B cell (primary cell): Measurements from ENCODE around the gene DCUN1D4. TPM values are rescaled to one million over a fixed set of nuclear protein-coding genes. Genes with fewer than 3 reads are reported as not detected.

Source experiments
- ATAC-seq: fragments of 200-7000 bp; cut with Tn5 transposase; one replicate; pipeline ENCODE4 v1.10.0; 2021; ENCODE audit warnings: low read depth, mild to moderate bottlenecking, moderate number of reproducible peaks, moderate library complexity
- CTCF ChIA-PET: fragments of 350-600 bp; sonication (Branson Sonifier 250); formaldehyde crosslinking; loops from one replicate; lab custom pipeline; 2021; ENCODE audit warnings: antibody characterized with exemption, inconsistent platforms; lab: Charles Lee
- POLR2A ChIA-PET: fragments of 350-600 bp; sonication (Branson Sonifier 250); formaldehyde crosslinking; loops from one replicate; lab custom pipeline; 2021; ENCODE audit warnings: antibody characterized with exemption; lab: Charles Lee
- DNase-seq: peaks from one replicate; pipeline ENCODE4 v3.0.0; 2013
- H2AFZ ChIP-seq: 2 replicates; pipeline ENCODE4 v1.6.1; 2012; ENCODE audit warnings: mild to moderate bottlenecking, low read depth, low read length; ENCODE audit not compliant: insufficient read depth, poor library complexity, severe bottlenecking
- H3K27ac ChIP-seq, 2 donors: 1 replicate in 1 of 2; 2 replicates in 1 of 2; pipeline ENCODE4 v1.5.1; 2012 to 2013; ENCODE audit warnings: low read length in 2 of 2, mild to moderate bottlenecking in 2 of 2, moderate library complexity in 1 of 2
- H3K27me3 ChIP-seq, 4 experiments: fragments of 200-600 bp in 1 of 4; sonication (generic) in 1 of 4; replicated peaks in 1 of 4; 1 replicate in 2 of 4; 2 replicates in 2 of 4; pipeline versions ENCODE4 v1.6.1 to v1.7.0; 2013 to 2016; ENCODE audit warnings: low read length in 3 of 4, mild to moderate bottlenecking in 2 of 4, mixed read lengths in 1 of 4, moderate library complexity in 1 of 4; ENCODE audit not compliant: insufficient read depth in 4 of 4, control insufficient read depth in 3 of 4; ENCODE audit errors: control extremely low read depth in 1 of 4
- H3K36me3 ChIP-seq, 2 experiments: replicated peaks in 1 of 2; 1 replicate in 1 of 2; 2 replicates in 1 of 2; pipeline versions ENCODE4 v1.6.1 to v1.7.1; 2013; ENCODE audit warnings: low read length in 1 of 2; ENCODE audit not compliant: insufficient read depth in 2 of 2, control insufficient read depth in 1 of 2; ENCODE audit errors: control extremely low read depth in 1 of 2, extremely low read depth in 1 of 2
- H3K4me1 ChIP-seq, 2 donors: fragments of 200-600 bp in 1 of 2; sonication (generic) in 1 of 2; 1 replicate in 1 of 2; 2 replicates in 1 of 2; pipeline versions ENCODE4 v1.5.1 to v1.6.1; 2013 to 2017; ENCODE audit warnings: low read length in 2 of 2; ENCODE audit not compliant: control insufficient read depth in 2 of 2, insufficient read depth in 2 of 2
- H3K4me2 ChIP-seq: replicated peaks from 2 replicates; pipeline ENCODE3; 2012; ENCODE audit warnings: mild to moderate bottlenecking, low read depth, low read length; ENCODE audit not compliant: poor library complexity, severe bottlenecking
- H3K4me3 ChIP-seq, 5 experiments: fragments of 200-600 bp in 1 of 5; sonication (generic) in 1 of 5; 1 replicate in 3 of 5; 2 replicates in 2 of 5; pipeline versions ENCODE4 v1.5.1 to v1.7.0; 2011 to 2016; ENCODE audit warnings: low read length in 4 of 5, mild to moderate bottlenecking in 4 of 5, low read depth in 2 of 5, control low read depth in 1 of 5, moderate library complexity in 1 of 5; ENCODE audit not compliant: insufficient read depth in 1 of 5; ENCODE audit errors: control extremely low read depth in 1 of 5, extremely low read depth in 1 of 5
- H3K79me2 ChIP-seq: fragments of 200-600 bp; sonication (generic); one replicate; pipeline ENCODE4 v1.6.0; 2016; ENCODE audit warnings: low read length; ENCODE audit not compliant: control insufficient read depth, insufficient read depth
- H3K9ac ChIP-seq: fragments of 200-600 bp; sonication (generic); 2 replicates; pipeline ENCODE4 v1.6.1; 2017; ENCODE audit warnings: mild to moderate bottlenecking, low read length, moderate library complexity
- H3K9me3 ChIP-seq, 3 donors: one replicate each; pipeline versions ENCODE4 v1.6.1 to v1.7.1; 2013; ENCODE audit warnings: low read length in 2 of 3; ENCODE audit not compliant: control insufficient read depth in 2 of 3, insufficient read depth in 1 of 3; ENCODE audit errors: control extremely low read depth in 1 of 3
- H4K20me1 ChIP-seq: 2 replicates; pipeline ENCODE4 v1.6.0; 2012; ENCODE audit warnings: mild to moderate bottlenecking, low read length; ENCODE audit not compliant: insufficient read depth, control insufficient read depth, poor library complexity, severe bottlenecking
- H3K27ac Mint-ChIP-seq: one replicate; pipeline ENCODE4 v1.8.0; 2021; ENCODE audit warnings: mixed read lengths
- H3K27me3 Mint-ChIP-seq: one replicate; pipeline ENCODE4 v1.8.0; 2021; ENCODE audit warnings: mixed read lengths
- H3K4me1 Mint-ChIP-seq: one replicate; pipeline ENCODE4 v1.8.0; 2021; ENCODE audit warnings: mixed read lengths
- H3K4me3 Mint-ChIP-seq: one replicate; pipeline ENCODE4 v1.8.0; 2021; ENCODE audit warnings: mixed read lengths
- H3K9me3 Mint-ChIP-seq: one replicate; pipeline ENCODE4 v1.8.0; 2022; ENCODE audit warnings: mixed read lengths; ENCODE audit not compliant: insufficient read depth
- EZH2 ChIP-seq: IDR thresholded peaks from 2 replicates; pipeline ENCODE4 v1.6.1; 2012; ENCODE audit warnings: borderline replicate concordance, low read depth, mild to moderate bottlenecking, moderate library complexity, low read length; ENCODE audit not compliant: insufficient read depth, poor library complexity, severe bottlenecking
- WGBS: methylation state at CpG from one replicate; pipeline ENCODE4 v1.1.5; 2013; ENCODE audit warnings: missing lambda C conversion rate; ENCODE audit not compliant: insufficient coverage; 5-methylcytosine and 5-hydroxymethylcytosine counted together
- intact Hi-C: fragments of 100-400 bp; cut with micrococcal nuclease; formaldehyde crosslinking; loops from one replicate; pipeline ENCODE4 v1.10.0; 2022
- polyA plus RNA-seq: library from polyadenylated mRNA; depleted of rRNA; stranded (reverse); fragments of >200 nt; gene quantifications from 2 replicates; pipeline ENCODE4 v1.2.3, GENCODE V29; 2012
- total RNA-seq, 2 donors: library from RNA; stranded (reverse); fragments of 120-200 nt in 1 of 2; gene quantifications; 1 replicate in 1 of 2; 2 replicates in 1 of 2; pipeline versions ENCODE4 v1.2.3 to v1.2.4, GENCODE V29; 2013 to 2022
- TF ChIP-seq, protein P1 (sequence below): fragments of 200-600 bp; IDR thresholded peaks from one replicate; pipeline ENCODE4 v1.8.0; 2022; ENCODE audit warnings: antibody characterized with exemption, mild to moderate bottlenecking

Gene DCUN1D4
- total and polyA plus RNA-seq, 2 donors (not counting 1 experiment from before 2014, with no cell fraction given): 15.1 to 39.7 TPM

DNA sequence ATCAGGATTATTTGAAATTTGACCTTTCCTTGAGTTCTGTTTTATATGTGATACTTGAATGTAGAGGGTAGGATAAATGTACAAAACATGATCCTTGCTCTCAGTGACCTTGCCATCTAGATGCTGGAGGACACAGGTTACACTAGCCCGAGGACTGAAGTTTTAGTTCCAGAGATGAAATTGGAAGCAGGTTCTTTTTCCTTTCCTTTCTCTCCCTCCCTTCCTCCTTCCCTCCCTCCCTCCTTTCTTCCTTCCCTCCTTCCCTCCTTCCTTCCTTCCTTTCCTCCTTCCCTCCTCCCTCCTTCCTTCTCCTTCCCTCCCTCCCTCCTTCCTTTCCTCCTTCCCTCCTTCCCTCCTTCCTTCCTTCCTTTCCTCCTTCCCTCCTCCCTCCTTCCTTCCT lies 122.9 kb downstream of the DCUN1D4 start:
- TF ChIP-seq, protein P1, sequence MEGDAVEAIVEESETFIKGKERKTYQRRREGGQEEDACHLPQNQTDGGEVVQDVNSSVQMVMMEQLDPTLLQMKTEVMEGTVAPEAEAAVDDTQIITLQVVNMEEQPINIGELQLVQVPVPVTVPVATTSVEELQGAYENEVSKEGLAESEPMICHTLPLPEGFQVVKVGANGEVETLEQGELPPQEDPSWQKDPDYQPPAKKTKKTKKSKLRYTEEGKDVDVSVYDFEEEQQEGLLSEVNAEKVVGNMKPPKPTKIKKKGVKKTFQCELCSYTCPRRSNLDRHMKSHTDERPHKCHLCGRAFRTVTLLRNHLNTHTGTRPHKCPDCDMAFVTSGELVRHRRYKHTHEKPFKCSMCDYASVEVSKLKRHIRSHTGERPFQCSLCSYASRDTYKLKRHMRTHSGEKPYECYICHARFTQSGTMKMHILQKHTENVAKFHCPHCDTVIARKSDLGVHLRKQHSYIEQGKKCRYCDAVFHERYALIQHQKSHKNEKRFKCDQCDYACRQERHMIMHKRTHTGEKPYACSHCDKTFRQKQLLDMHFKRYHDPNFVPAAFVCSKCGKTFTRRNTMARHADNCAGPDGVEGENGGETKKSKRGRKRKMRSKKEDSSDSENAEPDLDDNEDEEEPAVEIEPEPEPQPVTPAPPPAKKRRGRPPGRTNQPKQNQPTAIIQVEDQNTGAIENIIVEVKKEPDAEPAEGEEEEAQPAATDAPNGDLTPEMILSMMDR: no peak
- no peak for TF ChIP-seq EZH2
- Histone ChIP-seq H3K9me3 (peaks cover 0 to 4% (median 0%) of the 10 kb centered on the region in 3 donors), H3K9ac (no peak overlapping the region), H3K27ac (no peak overlapping the region), H4K20me1 (no peaks in the 10 kb centered on the region), H2AFZ (no peak overlapping the region), H3K4me3 (no peak overlapping the region), H3K27me3 (no peaks in the 10 kb centered on the region), H3K4me2 (no peak overlapping the region), H3K79me2 (no peaks in the 10 kb centered on the region), H3K36me3 (no peaks in the 10 kb centered on the region), H3K4me1 (no peaks in the 10 kb centered on the region)
- ChIA-PET CTCF (no interaction called here), POLR2A (no interaction called here)
- no CpG with 5 or more reads among the region's 1 CpG for WGBS
- no peak for ATAC-seq
- Mint-ChIP-seq H3K4me3 (no peak overlapping the region), H3K27ac (no peak overlapping the region), H3K9me3 (peaks cover 3% of the 10 kb centered on the region), H3K4me1 (no peaks in the 10 kb centered on the region), H3K27me3 (no peaks in the 10 kb centered on the region)
- intact Hi-C loops: no loop called here
- no peak for DNase-seq

Other genes starting within 250 kb of the DCUN1D4 start
- gene LRRC66, start 177.2 kb downstream of the DCUN1D4 start, total RNA-seq: 0.44 and 0.78 TPM in 2 replicates
- gene LRRC66, start 177.2 kb downstream of the DCUN1D4 start, polyA plus RNA-seq: 0.17 and 0.37 TPM in 2 replicates
- gene SGCB, start 195.1 kb downstream of the DCUN1D4 start, total RNA-seq: 9.7 and 12.8 TPM in 2 replicates
- 1.5 and 2.3 TPM in 2 replicates for gene SGCB, start 195.1 kb downstream of the DCUN1D4 start, polyA plus RNA-seq
- gene SPATA18, start 208.2 kb downstream of the DCUN1D4 start, total RNA-seq: 1.9 and 2.0 TPM in 2 replicates
- gene SPATA18, start 208.2 kb downstream of the DCUN1D4 start, polyA plus RNA-seq: 0.13 and 0.42 TPM in 2 replicates